Activated CD4-positive, alpha-beta T cell treated with anti-CD3 and anti-CD28 coated beads, Interleukin-2, amount 50 U/mL, for 4 hours (primary cell): Measurements from ENCODE around the gene SIGLEC11.

ENCODE experiments used
- DNase-seq, 2 experiments: peaks; one replicate each; pipeline ENCODE4 v3.0.0-alpha.2; 2020

Gene SIGLEC11

DNA sequence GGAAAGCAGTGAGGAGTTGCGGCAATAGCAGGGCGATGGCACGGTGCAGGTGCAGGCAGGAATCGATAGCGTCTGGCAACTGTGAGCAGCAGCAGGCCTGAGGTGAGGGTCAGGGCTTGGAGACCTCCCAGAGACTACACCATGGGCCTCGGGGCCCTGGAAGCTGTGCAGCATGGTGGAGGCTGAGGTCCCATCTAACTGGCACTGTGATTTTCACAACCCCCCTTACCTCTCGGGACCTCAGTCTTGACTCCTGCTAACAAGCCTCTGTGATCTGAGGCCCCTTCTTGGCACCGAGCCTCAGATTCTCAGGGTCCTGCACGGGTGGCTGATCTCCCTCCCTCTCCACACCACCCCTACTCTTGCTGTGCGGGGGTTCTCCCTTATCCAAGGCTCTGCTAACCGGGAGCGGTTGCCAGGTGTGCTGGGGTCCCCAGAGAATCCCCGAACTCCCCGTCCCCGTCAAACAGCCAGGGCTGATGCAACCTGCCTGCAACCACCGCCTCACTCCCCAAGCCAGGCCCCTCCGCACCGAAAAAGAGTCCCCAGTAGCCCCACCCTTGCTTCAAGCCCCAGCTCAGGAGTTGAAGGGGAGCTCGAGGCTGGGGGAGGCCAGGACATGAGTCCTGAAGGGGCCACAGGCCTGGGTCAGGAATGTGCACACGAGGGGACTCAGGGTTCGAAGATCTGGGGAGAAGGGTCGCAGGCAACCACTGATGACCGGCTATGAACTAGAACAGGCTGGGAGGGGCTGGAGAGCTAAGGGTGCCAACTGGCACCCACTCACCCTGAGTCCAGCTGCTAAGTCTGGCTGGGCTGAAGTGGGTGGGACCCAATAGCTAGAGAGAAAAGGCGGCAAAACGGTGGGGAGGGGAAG lies 36.7 kb downstream of the SIGLEC11 start:
- DNase-seq = no peak

DNA sequence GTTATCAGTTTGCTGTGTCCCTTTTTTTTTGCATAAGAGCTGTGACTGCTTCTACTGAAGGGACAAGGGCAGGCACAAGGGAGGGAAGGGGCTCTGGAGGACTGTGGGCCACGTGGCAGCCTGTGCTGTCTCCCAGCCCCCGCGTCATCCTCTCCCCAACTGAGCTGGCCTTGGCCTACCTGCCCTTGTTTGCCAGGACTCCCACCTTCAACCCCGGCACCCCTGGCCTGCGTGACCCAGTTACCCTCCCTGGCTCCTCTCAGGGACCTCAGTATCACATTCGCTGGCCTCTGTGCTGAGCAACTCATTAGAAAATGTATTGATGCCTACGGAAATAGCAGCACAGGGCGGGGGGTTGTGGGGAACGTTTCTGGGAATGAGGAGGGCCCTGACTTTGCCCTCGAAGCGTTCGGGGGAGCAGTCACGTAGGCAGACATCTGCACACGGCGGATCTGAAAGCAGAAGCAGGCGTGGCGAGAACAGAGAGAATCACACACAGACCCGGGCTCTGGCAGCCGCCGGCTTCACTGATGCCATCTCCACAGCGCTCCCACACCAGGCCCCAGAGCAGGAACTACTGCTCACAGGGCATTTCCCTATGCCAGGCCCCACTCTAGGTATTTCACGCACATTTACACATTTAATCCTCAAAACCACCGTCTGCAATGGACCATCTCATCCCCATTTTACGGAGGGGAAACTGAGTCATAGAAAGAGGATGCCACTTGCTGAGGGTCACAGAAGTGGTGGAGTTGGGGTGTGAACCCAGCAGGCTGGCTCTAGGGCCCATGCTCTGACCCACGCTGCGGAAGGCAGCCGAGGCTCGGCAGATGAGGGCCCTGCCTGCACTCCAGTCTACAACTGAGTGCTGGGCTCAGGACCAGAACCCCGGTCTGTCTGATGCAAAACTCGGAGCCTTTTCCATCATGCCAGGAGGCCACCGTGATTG lies 37.6 kb downstream of the SIGLEC11 start:
- DNase-seq = no peak

DNA sequence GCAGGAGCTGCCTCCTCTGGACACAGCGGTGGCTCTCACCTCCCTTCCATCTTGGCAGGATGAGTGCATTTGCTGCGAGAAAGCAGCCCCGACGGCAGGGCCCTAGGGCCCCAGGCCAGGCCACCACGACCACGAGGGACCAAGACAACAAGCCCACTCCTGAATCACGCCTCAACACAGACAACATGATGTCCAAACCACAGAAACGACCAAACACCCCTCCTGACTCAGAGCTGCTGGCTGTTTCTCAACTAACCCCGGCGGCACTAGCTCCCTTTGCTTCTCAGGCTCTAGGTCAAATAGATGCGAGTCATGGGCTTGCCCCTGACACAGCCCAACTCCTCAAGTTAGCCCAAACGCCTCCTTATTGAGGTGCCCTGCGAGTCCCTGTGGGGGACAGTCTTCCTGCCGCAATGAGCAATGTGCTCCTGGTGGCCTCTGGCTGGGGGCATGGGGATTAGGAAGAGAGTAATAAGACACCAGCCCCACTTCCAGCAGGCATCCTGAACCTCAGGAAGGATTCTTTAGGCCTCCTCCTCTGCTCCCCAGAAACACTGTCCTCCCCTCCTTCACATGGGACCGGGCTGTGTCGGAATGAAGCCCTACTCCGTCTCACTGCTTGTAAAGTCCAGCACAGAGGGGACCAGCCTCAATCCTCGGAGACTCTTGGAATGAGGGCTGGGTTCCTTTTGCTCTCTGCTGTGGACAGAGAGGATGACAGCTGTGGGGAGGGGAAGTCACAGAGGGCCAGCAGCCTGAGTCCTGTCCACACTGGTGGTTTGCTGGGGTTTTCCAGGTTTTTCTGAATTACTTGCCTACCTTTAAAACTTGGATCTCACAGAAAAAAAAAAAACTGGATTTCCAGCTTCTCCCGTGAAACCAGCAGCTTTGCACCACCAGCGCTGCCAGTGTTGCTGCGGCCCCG lies 38.8 kb downstream of the SIGLEC11 start:
- no peak for DNase-seq

DNA sequence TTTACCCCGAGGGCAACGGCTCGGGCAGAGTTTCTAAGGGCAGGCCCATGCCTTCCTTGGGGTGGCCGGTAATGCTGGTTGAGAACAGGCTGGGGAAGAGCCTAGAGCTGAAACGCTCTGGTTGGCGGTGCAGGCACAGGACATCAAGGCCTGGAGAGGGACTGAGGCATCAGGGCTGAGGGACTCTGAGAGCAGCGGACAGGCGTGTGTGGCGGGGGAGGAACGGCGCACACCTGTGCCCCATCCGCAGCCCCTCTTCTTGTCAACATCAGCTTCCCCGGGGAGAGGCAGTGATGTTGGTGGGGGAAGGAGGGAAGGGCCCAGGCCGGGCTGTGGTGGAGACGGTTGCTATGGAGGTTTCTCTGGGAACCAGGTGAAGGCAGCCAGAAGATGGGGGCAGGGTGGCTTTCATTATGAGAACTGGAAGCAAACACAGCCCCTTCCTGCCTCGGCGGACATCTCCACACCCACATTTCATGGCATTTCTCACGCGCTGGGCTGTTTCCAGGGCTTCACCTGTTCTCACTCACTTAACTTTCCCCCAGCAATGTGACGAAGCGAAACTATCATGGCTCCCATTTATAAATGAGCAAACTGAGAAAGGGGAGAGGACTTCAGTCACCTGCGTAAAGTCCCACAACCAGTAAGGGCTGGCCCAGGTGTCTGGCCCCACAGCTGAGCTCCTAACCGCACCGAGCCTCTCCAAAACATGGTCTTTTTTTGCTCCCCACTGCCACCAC lies 40.2 kb downstream of the SIGLEC11 start:
- DNase-seq = no peak

DNA sequence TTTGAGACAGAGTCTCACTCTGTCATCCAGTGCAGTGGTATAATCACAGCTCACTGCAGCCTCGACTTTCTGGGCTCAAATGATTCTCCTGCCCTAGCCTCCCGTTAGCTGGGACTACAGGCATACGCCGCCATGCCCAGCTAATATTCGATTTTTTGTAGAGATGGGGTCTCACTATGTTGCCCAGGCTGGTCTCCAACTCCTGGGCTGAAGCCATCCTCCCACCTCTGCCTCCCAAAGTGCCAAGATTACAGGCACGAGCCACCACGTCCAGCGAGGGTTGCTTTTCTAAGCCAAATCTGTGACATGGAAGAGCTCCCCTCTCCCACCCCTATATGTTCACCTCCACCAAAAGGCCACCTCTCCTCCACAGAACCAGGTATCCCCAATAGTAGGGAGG lies 42.9 kb downstream of the SIGLEC11 start:
- DNase-seq = no peak

DNA sequence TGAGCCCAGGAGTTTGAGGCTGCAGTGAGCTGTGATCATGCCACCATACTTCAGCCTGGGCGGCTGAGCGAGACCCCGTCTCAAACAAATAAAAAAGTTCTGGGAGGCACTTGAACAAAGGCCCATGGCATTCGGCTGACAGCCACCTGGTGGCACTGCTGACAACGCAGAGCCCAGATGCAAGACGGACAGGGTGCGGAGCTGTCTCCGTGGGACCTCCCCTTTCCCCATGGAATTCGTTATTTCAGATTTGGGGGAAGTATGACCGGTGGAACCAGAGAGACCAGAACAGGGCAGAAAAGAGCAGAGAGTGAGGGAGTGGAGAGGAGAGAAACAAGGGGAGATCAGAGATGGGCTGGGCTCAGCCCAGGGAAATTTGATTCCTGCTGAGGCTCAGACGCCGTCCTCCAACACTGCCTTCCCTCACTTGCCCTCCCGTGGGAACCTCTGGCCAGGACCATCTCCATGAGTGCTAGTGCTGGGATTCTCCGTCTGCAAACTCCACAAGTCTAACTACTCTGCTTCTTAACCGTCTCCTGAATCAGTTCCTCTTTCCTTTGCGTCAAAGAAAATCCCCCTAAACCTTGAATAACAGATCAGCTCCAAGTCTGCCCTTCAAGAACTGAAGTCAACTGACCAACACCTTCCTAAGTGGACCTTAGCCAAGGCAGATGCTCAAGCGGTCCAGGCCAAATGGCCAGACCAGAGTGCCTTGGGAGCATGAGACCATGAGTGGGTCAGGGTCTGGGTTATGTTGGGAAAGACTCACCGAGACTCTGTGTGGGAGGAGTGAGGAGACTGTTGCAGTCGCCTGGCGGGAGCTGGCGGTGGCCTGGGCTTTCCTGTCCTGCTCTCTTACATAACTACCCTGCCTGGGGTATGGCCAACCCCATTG lies 43.9 kb downstream of the SIGLEC11 start:
- DNase-seq = no peak

DNA sequence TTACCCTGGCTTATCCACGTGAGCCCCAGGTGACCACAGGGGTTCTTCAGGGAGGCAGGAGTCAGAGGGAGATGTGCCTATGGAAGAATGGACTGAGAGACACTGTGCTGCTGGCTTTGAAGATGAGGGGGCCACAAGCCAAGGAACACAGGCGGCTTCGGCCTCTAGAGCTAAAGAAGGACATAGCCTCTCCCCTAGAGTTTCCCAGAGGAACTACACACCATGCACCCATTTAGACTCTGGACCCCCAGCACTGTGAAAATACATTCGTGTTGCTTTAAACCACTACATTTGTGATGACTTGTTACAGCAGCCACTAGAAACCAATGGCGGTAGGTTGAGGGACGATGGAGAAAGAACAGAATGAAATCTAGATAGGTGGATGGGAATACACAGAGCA lies 45.7 kb downstream of the SIGLEC11 start:
- DNase-seq = no peak

DNA sequence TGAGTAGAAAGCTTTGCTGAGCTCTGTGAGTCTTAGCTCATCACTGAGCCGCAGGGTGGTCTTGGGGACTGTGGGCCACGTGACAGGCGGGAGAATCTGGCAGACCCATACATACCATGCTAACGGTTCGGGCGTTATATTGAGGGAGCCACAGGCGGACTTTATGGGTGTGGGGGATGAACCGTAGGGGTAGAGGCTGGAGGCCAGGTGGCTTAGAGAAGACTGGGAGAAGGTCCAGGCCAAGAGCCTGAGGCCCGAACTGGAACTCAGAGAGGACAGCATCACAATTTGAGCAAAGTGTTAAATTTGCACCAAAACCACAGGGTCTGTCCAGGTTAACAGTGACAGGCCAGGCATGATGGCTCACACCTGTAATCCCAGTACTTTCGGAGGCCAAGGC lies 47.3 kb downstream of the SIGLEC11 start:
- DNase-seq = no peak

DNA sequence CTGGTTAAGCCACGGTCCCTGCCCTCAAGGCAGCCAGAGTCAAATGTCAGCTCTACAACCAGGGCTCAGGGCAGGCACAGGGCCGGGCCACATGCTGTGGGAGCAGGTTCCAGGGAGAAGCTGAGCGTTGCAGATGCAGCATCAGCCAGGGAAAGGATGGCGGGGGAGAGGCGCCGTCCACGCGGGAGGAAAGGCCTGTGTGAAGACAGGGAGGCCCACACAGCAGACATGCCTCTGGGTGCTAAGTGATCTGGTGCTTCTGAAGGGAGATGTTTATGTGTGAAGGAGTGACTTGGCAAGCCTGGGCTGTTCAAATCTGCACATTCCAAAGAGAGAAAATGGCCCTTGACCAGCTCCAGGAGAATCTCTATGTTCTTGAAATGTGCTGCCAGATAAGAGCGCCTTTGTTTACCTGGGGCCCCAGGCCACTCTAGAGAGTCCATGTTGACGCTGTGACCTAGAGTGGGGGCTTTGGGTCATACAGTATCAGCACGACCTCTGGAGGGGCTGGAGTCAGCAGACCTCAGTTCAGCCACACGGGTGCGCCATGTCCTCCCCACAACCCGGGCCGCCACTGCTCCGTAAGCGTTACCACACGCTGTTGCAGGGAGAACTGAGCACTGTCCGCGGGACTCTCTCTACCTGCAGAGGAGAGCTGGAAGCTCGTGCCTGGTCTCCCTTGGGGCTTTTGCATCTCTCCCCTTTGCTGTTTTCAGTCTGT lies 47.8 kb downstream of the SIGLEC11 start:
- DNase-seq = no peak

DNA sequence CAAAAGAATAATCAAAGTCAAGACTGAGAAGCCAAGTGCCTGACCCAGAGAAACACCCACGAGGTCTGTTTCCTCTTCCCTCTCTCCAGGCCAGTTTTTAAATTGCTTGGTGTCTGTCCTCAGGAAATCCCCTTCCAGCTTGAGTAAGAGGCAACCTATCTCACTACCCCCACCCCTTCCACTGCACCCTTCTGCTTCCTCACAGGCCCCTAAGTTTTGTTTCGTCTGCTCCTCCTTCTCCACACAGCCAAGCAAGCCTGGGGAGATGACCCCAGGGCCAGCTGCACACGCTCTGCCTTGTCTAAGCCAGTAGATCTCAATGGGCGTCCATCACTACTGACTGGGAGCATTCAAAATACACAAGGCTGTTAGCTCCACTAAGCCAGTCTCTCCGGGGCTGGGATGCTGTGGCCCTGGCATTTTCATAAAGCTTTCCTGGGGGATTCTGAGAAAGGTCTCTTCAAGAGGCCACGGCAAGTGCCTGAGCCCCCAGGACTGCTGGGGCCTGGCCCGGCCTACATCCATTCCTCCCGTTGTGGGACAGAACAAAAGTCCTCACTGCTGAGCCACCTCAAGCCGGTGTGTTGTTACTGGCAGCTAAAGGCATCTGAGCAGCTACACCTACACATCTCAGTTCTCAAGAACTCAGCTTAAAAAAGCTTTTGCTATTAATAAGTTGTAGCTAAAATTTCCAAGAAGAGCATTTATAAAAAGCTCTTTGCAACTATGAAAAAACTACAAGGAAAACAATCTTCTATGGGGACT lies 49.4 kb downstream of the SIGLEC11 start:
- DNase-seq = no peak

DNA sequence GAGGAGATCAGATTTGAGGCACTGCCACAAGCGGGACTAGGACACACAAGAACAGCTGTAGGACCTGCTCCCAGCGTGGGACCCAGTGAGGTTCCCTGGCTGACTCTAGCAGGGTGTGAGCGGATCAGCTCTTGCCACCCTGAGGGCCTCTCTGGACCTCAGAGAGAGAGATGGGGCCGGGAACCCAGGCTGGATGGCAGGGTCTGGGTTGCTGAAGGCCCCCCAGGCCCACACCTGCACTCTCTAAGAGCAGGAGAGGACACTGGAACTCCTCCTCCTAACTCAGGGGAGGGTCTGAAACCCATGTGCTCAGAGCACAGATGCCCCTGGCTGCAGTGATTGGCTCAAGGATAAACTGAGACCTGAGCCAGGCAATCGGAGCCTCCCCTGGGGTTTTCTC lies 50.8 kb downstream of the SIGLEC11 start:
- DNase-seq = no peak

DNA sequence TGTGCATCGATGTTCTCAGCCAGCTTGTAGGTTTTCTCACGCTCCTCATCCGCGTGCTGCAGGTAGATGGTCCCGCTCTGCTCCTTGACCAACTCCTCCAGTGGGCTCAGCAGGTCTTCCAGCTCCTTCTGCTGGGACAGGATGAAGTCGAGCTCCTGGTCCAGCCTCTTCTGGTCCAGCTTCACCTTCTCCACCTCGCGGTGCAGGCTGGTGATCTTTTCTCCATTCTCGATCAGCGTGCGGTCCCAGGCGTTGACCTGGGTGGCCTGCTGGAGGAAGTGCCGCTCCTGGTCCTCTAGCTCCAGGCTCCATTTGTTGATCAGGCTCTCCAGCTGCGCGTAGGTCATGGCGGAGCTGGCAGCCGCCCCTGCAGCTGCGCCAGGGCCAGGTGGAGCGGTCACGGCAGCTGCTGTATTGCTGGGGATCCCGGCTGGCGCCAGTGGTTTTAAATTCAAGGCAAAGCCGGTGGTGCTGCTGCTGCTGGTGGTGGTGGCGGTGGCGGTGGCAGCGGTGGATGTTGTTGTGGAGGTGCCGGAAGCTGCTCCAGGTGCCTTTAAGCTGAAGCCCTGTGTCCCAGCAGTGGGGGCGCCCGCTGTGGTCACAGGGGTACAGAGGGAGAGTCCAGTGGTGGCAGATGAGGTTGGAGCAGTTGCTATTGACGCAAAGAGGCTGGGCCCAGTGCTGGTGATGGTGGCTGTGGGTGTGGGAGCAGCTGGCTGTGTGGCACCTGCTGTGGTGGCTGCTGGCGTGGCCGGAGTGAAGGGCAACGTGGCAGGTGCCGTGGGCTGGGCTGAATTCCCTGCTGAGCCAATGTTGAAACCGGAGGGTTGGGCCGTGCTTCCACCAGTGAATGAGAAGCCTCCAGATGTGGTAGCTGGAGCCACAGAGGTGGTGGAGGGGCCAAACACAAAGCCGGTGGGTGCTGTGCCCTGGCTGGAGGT lies 52.2 kb downstream of the SIGLEC11 start:
- no peak for DNase-seq

DNA sequence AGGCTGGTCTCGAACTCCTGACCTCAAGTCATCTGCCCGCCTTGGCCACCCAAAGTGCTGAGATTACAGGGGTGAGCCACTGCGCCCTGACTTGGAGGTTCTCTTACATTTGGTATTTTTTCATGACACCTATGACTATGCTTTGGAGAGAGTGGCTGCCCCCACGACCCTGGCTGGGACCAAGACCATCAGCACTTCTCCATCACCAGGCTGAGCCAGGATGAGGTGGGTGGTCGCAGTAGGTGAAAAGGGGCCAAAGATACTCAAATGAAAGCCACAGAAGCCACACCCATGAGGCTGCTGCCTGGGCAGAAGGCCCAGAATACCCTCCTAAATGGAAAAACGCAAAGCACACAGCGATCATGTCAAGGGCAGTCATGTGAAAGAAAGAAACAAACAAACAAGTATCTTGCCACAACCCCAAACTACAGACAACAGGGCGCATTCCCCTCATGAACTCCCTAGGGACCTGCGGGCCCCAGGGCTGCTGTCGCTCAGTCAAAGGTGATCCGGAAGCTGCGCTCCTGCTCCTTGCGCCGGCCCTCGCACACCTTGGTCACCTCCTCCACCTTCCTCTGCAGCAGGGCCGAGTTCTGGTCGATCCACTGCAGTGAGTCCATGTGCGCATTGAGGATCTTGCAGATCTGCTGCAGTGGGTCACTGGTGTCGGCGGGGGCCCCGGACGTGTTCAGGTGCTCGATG lies 53.1 kb downstream of the SIGLEC11 start:
- no peak for DNase-seq

DNA sequence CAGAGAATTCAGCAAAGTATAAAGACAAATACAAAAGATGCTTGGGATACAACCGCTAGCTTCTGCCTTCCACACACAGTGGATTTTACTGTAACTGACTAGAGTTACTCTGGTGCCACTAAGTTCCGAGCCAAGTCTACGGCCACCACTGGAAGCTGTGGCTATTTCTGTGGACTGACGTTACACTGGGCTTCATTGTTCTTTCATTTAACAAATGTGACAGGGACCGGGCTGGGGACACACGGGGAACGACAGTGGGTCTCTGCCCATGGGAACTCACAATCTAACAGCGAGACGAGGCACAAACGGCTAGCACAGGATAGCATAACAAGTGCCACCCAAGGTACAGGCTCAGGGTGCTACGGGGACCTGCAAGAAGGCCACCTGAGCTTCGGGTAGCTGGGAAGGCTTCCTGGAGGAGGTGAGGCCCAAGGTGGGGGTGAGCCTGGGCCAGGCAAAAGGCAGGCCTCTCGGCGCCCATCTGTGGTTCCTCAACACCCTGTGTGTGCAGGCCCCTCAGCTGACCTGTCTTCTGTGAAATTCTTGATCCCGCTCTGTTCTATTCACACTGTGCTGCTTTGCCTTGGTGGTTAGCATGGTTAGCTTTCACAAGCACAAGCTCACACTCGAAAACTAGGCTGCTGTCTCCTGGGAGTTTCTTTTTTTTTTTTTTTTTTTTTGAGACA lies 54.0 kb downstream of the SIGLEC11 start:
- no peak for DNase-seq

DNA sequence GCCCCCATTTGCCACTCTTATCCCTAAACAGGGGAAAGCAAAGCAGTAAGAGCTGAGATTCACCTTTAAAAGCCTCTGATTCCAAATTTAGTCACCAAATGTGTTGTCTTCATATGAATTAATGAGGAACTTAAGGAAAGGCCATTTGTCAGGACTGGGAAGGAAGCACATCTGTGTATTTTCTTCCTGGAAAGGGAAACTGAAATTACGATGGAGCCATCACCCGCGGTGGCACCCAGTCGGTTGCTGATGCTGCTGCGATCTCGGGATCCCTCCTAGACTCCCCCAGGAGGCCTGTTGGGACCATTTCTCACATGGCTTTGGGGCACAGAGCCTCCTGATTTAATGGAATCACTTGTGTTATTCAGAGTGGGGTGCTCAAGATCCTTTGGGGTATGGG lies 56.8 kb downstream of the SIGLEC11 start:
- no peak for DNase-seq
